IPS-20b (cell line): ENCODE results near the gene MUC13.
"Not testable (repeated sequence)": the region's sequence is repeated elsewhere in the genome, so short reads cannot be mapped to it uniquely, and the experiment has no call there.

Source experiments
- H3K27ac ChIP-seq: one replicate; pipeline ENCODE4 v1.5.1; 2013; ENCODE audit warnings: low read length
- H3K27me3 ChIP-seq: 2 replicates; pipeline ENCODE4 v1.6.1; 2013; ENCODE audit warnings: mild to moderate bottlenecking, low read length, inconsistent platforms; ENCODE audit not compliant: insufficient read depth
- H3K36me3 ChIP-seq: 2 replicates; pipeline ENCODE4 v1.6.1; 2013; ENCODE audit warnings: low read depth, mild to moderate bottlenecking, inconsistent platforms, low read length, moderate library complexity; ENCODE audit not compliant: insufficient read depth
- H3K4me1 ChIP-seq: 2 replicates; pipeline ENCODE4 v1.6.1; 2013; ENCODE audit warnings: mild to moderate bottlenecking, control low read depth, inconsistent platforms, low read length, moderate library complexity; ENCODE audit not compliant: insufficient read depth
- H3K4me3 ChIP-seq: 2 replicates; pipeline ENCODE4 v1.5.1; 2013; ENCODE audit warnings: mild to moderate bottlenecking, low read length, inconsistent platforms
- H3K9ac ChIP-seq: 2 replicates; pipeline ENCODE4 v1.6.1; 2013; ENCODE audit warnings: low read depth, mild to moderate bottlenecking, inconsistent platforms, low read length, moderate library complexity
- H3K9me3 ChIP-seq: 2 replicates; pipeline ENCODE4 v1.6.1; 2013; ENCODE audit warnings: mild to moderate bottlenecking, low read depth, low read length, inconsistent platforms; ENCODE audit not compliant: insufficient read depth

Gene MUC13

GRCh38 chr3:124966521-124967445, 32.2 kb upstream of the MUC13 start:
- H3K27me3 ChIP-seq: no peaks in the 10 kb centered on the region
- H3K9me3 ChIP-seq: no peaks in the 10 kb centered on the region
- H3K4me3 ChIP-seq: no peak overlapping the region
- no peak overlapping the region for H3K27ac ChIP-seq
- peaks cover 13% of the 10 kb centered on the region; the same call in 1 of the 2 replicates for H3K36me3 ChIP-seq
- H3K9ac ChIP-seq: no peak overlapping the region
- H3K4me1 ChIP-seq: no peaks in the 10 kb centered on the region; the same call in 1 of the 2 replicates

- peaks cover 10% of the 10 kb centered on the region; the same call in 1 of the 2 replicates for H3K36me3 ChIP-seq
- H3K9me3 ChIP-seq: no peaks in the 10 kb centered on the region
- H3K27me3 ChIP-seq: no peaks in the 10 kb centered on the region
- H3K9ac ChIP-seq: no peak overlapping the region
- no peak overlapping the region for H3K27ac ChIP-seq
- no peaks in the 10 kb centered on the region; the same call in 1 of the 2 replicates for H3K4me1 ChIP-seq
- no peak overlapping the region for H3K4me3 ChIP-seq
These were observed 30.9 kb upstream of the MUC13 start for GRCh38 chr3:124965413-124965812.

- Histone ChIP-seq H3K36me3 (0 out of 2 replicates have a peak, but pooled peaks cover 3% of the 10 kb centered on the region), H3K9ac (no peak overlapping the region), H3K4me3 (no peak overlapping the region), H3K27me3 (no peaks in the 10 kb centered on the region), H3K27ac (no peak overlapping the region), H3K9me3 (no peaks in the 10 kb centered on the region), H3K4me1 (no peaks in the 10 kb centered on the region; the same call in 1 of the 2 replicates)
These were observed 29.8 kb upstream of the MUC13 start for GRCh38 chr3:124964387-124964786.

- Histone ChIP-seq H3K4me3 (no peak overlapping the region), H3K36me3 (0 out of 2 replicates have a peak, but pooled peaks cover 3% of the 10 kb centered on the region), H3K9ac (no peak overlapping the region), H3K4me1 (no peaks in the 10 kb centered on the region; the same call in 1 of the 2 replicates), H3K27ac (no peak overlapping the region), H3K9me3 (no peaks in the 10 kb centered on the region), H3K27me3 (no peaks in the 10 kb centered on the region)
These were observed 29.2 kb upstream of the MUC13 start for GRCh38 chr3:124963755-124964154.

GRCh38 chr3:124962403-124962940, 27.9 kb upstream of the MUC13 start:
- no peaks in the 10 kb centered on the region for H3K9me3 ChIP-seq
- H3K4me1 ChIP-seq: no peaks in the 10 kb centered on the region; the same call in 1 of the 2 replicates
- no peaks in the 10 kb centered on the region for H3K27me3 ChIP-seq
- H3K36me3 ChIP-seq: no peaks in the 10 kb centered on the region
- H3K9ac ChIP-seq: no peak overlapping the region
- no peak overlapping the region for H3K4me3 ChIP-seq
- no peak overlapping the region for H3K27ac ChIP-seq

GRCh38 chr3:124960698-124961097, 26.1 kb upstream of the MUC13 start:
- H3K9me3 ChIP-seq: no peaks in the 10 kb centered on the region
- H3K36me3 ChIP-seq: no peaks in the 10 kb centered on the region
- no peaks in the 10 kb centered on the region; the same call in 1 of the 2 replicates for H3K4me1 ChIP-seq
- peak overlapping the region; percentile 8 for H3K27ac ChIP-seq
- no peak overlapping the region for H3K4me3 ChIP-seq
- H3K9ac ChIP-seq: no peak overlapping the region
- no peaks in the 10 kb centered on the region for H3K27me3 ChIP-seq

- no peaks in the 10 kb centered on the region for H3K9me3 ChIP-seq
- H3K27ac ChIP-seq: no peak overlapping the region
- no peak overlapping the region for H3K4me3 ChIP-seq
- H3K27me3 ChIP-seq: no peaks in the 10 kb centered on the region
- no peak overlapping the region for H3K9ac ChIP-seq
- H3K36me3 ChIP-seq: no peaks in the 10 kb centered on the region
- H3K4me1 ChIP-seq: no peaks in the 10 kb centered on the region; the same call in 1 of the 2 replicates
These were observed 25.6 kb upstream of the MUC13 start for GRCh38 chr3:124960105-124960504.

- not testable (repeated sequence) for H3K27me3 ChIP-seq, H3K4me3 ChIP-seq
These were observed 23.4 kb upstream of the MUC13 start for GRCh38 chr3:124957951-124958350.

GRCh38 chr3:124952282-124952855, 17.8 kb upstream of the MUC13 start:
- H3K9ac ChIP-seq: no peak overlapping the region
- no peaks in the 10 kb centered on the region for H3K27me3 ChIP-seq
- H3K36me3 ChIP-seq: no peaks in the 10 kb centered on the region
- no peaks in the 10 kb centered on the region for H3K4me1 ChIP-seq
- no peaks in the 10 kb centered on the region for H3K9me3 ChIP-seq
- no peak overlapping the region for H3K4me3 ChIP-seq
- H3K27ac ChIP-seq: no peak overlapping the region

More at GRCh38 chr3:124957951-124958350, 23.4 kb upstream of the MUC13 start:
- not testable (repeated sequence) for H3K4me1 ChIP-seq, H3K9me3 ChIP-seq, H3K27ac ChIP-seq, H3K36me3 ChIP-seq, H3K9ac ChIP-seq

- no peaks in the 10 kb centered on the region for H3K36me3 ChIP-seq
- H3K27ac ChIP-seq: no peak overlapping the region
- H3K4me3 ChIP-seq: no peak overlapping the region
- no peaks in the 10 kb centered on the region for H3K9me3 ChIP-seq
- H3K27me3 ChIP-seq: no peaks in the 10 kb centered on the region
- H3K4me1 ChIP-seq: no peaks in the 10 kb centered on the region
- H3K9ac ChIP-seq: no peak overlapping the region
These were observed 17.1 kb upstream of the MUC13 start for GRCh38 chr3:124951511-124952281.

- H3K36me3 ChIP-seq: no peaks in the 10 kb centered on the region
- H3K27ac ChIP-seq: no peak overlapping the region
These were observed 15.5 kb upstream of the MUC13 start for GRCh38 chr3:124950026-124950425.

More at GRCh38 chr3:124950026-124950425, 15.5 kb upstream of the MUC13 start:
- Histone ChIP-seq H3K4me3 (no peak overlapping the region), H3K9me3 (no peaks in the 10 kb centered on the region), H3K9ac (no peak overlapping the region), H3K4me1 (no peaks in the 10 kb centered on the region), H3K27me3 (no peaks in the 10 kb centered on the region)
